ENCODE results near the gene SLC25A48. TPM values are rescaled to one million over a fixed set of nuclear protein-coding genes. Genes with fewer than 3 reads are reported as not detected.
A peak's percentile ranks its signal among the peaks of the same experiment; 100 is the strongest.

SLC25A48 gene
- total RNA-seq, 5 donors from 2014 or later (not counting 1 experiment from before 2014, with no cell fraction given) = not detected

- 9% methylated on average over 99 of the region's 99 CpGs for WGBS (ENCODE audit: insufficient coverage)
- Mint-ChIP-seq H3K4me1 (peaks cover 0 to 3% (median 0%) of the 10 kb centered on the region in 3 donors), H3K9me3 (no peaks in the 10 kb centered on the region), H3K4me3 (peak overlapping the region in 1 of 3 donors; percentile 55), H3K27ac (no peak overlapping the region), H3K27me3 (peaks cover 51 to 56% of the 10 kb centered on the region in 2 donors), H3K36me3 (no peaks in the 10 kb centered on the region)
- H3K36me3 ChIP-seq (ENCODE audit: control insufficient read depth in 2 of 2, extremely low read depth in 1 of 2, insufficient read depth in 1 of 2, low read length in 1 of 2) = no peaks in the 10 kb centered on the region
- POLR2A ChIA-PET = no interaction called here
- CTCF ChIA-PET = no interaction called here
- ATAC-seq (replicated peaks in 1 of 4) = peak in 1 of 4 experiments; percentile 20
- no peak for DNase-seq
- H3K9me3 ChIP-seq = no peaks in the 10 kb centered on the region
- no peaks in the 10 kb centered on the region for H3K4me1 ChIP-seq (ENCODE audit: control insufficient read depth in 1 of 2, extremely low read depth in 1 of 2, insufficient read depth in 2 of 2, low read length in 2 of 2)
- H3K27me3 ChIP-seq (replicated peaks in 1 of 2; ENCODE audit: control insufficient read depth in 2 of 2, extremely low read depth in 1 of 2, insufficient read depth in 2 of 2, low read length in 1 of 2) = peaks cover 24 to 25% of the 10 kb centered on the region in 2 experiments
- no peak overlapping the region for H3K4me3 ChIP-seq (ENCODE audit: control insufficient read depth in 1 of 2, extremely low read depth in 1 of 2, low read length in 1 of 2)
- no peak overlapping the region for H3K27ac ChIP-seq (ENCODE audit: low read length)
Measured at GRCh38 chr5:135930029-135930948, 95.8 kb downstream of the SLC25A48 start.

- no peak for DNase-seq
- Mint-ChIP-seq H3K9me3 (no peaks in the 10 kb centered on the region), H3K27me3 (peaks cover 50 to 55% of the 10 kb centered on the region in 2 donors), H3K4me3 (no peak overlapping the region), H3K27ac (no peak overlapping the region), H3K36me3 (no peaks in the 10 kb centered on the region), H3K4me1 (peaks cover 0 to 3% (median 0%) of the 10 kb centered on the region in 3 donors)
- Histone ChIP-seq H3K9me3 (no peaks in the 10 kb centered on the region), H3K4me1 (ENCODE audit: control insufficient read depth in 1 of 2, extremely low read depth in 1 of 2, insufficient read depth in 2 of 2, low read length in 2 of 2) (no peaks in the 10 kb centered on the region), H3K27me3 (replicated peaks in 1 of 2; ENCODE audit: control insufficient read depth in 2 of 2, extremely low read depth in 1 of 2, insufficient read depth in 2 of 2, low read length in 1 of 2) (peaks cover 24 to 25% of the 10 kb centered on the region in 2 experiments), H3K4me3 (ENCODE audit: control insufficient read depth in 1 of 2, extremely low read depth in 1 of 2, low read length in 1 of 2) (no peak overlapping the region), H3K27ac (ENCODE audit: low read length) (no peak overlapping the region), H3K36me3 (ENCODE audit: control insufficient read depth in 2 of 2, extremely low read depth in 1 of 2, insufficient read depth in 1 of 2, low read length in 1 of 2) (no peaks in the 10 kb centered on the region)
- ChIA-PET POLR2A (no interaction called here), CTCF (no interaction called here)
- 29% methylated on average over 6 of the region's 18 CpGs for WGBS (ENCODE audit: insufficient coverage)
- ATAC-seq (replicated peaks in 1 of 4) = no peak
Measured at GRCh38 chr5:135930949-135931295, 96.5 kb downstream of the SLC25A48 start.

GRCh38 chr5:135934939-135935338 is 100.5 kb downstream of the SLC25A48 start:
- no peaks in the 10 kb centered on the region for H3K36me3 ChIP-seq (ENCODE audit: control insufficient read depth in 2 of 2, extremely low read depth in 1 of 2, insufficient read depth in 1 of 2, low read length in 1 of 2)
- H3K27ac Mint-ChIP-seq = no peak overlapping the region
- no peaks in the 10 kb centered on the region for H3K9me3 Mint-ChIP-seq
- no peaks in the 10 kb centered on the region for H3K36me3 Mint-ChIP-seq
- peaks cover 0 to 3% (median 0%) of the 10 kb centered on the region in 3 donors for H3K4me1 Mint-ChIP-seq
- H3K27me3 Mint-ChIP-seq = peaks cover 21 to 26% of the 10 kb centered on the region in 2 donors
- H3K4me1 ChIP-seq (ENCODE audit: control insufficient read depth in 1 of 2, extremely low read depth in 1 of 2, insufficient read depth in 2 of 2, low read length in 2 of 2) = no peaks in the 10 kb centered on the region
- ATAC-seq (replicated peaks in 1 of 4) (no peak), DNase-seq (no peak)
- POLR2A ChIA-PET = no interaction called here
- CTCF ChIA-PET = no interaction called here
- peaks cover 17 to 19% of the 10 kb centered on the region in 2 experiments for H3K27me3 ChIP-seq (replicated peaks in 1 of 2; ENCODE audit: control insufficient read depth in 2 of 2, extremely low read depth in 1 of 2, insufficient read depth in 2 of 2, low read length in 1 of 2)
- H3K4me3 ChIP-seq (ENCODE audit: control insufficient read depth in 1 of 2, extremely low read depth in 1 of 2, low read length in 1 of 2) = no peak overlapping the region
- no peak overlapping the region for H3K4me3 Mint-ChIP-seq
- H3K27ac ChIP-seq (ENCODE audit: low read length) = no peak overlapping the region
- H3K9me3 ChIP-seq = no peaks in the 10 kb centered on the region
- 57% methylated on average over 1 of the region's 3 CpGs for WGBS (ENCODE audit: insufficient coverage)

GRCh38 chr5:135937245-135937911 is 102.9 kb downstream of the SLC25A48 start:
- H3K36me3 Mint-ChIP-seq = no peaks in the 10 kb centered on the region
- peaks cover 13 to 14% of the 10 kb centered on the region in 2 donors for H3K27me3 Mint-ChIP-seq
- H3K9me3 Mint-ChIP-seq = no peaks in the 10 kb centered on the region
- DNase-seq (no peak), ATAC-seq (replicated peaks in 1 of 4) (no peak)
- no peak overlapping the region for H3K27ac Mint-ChIP-seq
- no CpG with 5 or more reads among the region's 5 CpGs for WGBS (ENCODE audit: insufficient coverage)
- no peaks in the 10 kb centered on the region for H3K9me3 ChIP-seq
- no peaks in the 10 kb centered on the region for H3K4me1 Mint-ChIP-seq
- no peak overlapping the region for H3K4me3 ChIP-seq (ENCODE audit: control insufficient read depth in 1 of 2, extremely low read depth in 1 of 2, low read length in 1 of 2)
- H3K4me1 ChIP-seq (ENCODE audit: control insufficient read depth in 1 of 2, extremely low read depth in 1 of 2, insufficient read depth in 2 of 2, low read length in 2 of 2) = no peaks in the 10 kb centered on the region
- H3K4me3 Mint-ChIP-seq = no peak overlapping the region
- peaks cover 6 to 7% of the 10 kb centered on the region in 2 experiments for H3K27me3 ChIP-seq (replicated peaks in 1 of 2; ENCODE audit: control insufficient read depth in 2 of 2, extremely low read depth in 1 of 2, insufficient read depth in 2 of 2, low read length in 1 of 2)
- ChIA-PET CTCF (no interaction called here), POLR2A (no interaction called here)
- H3K27ac ChIP-seq (ENCODE audit: low read length) = no peak overlapping the region
- H3K36me3 ChIP-seq (ENCODE audit: control insufficient read depth in 2 of 2, extremely low read depth in 1 of 2, insufficient read depth in 1 of 2, low read length in 1 of 2) = no peaks in the 10 kb centered on the region

Other genes starting within 250 kb of the SLC25A48 start
- gene IL9, start 61.2 kb downstream of the SLC25A48 start, total RNA-seq = not detected
- gene LECT2, start 120.3 kb downstream of the SLC25A48 start, total RNA-seq = not detected
- 1 to 10 TPM; 1.9 to 5.1 (median 2.9) TPM for gene TGFBI, start 194.3 kb downstream of the SLC25A48 start, total RNA-seq

Measured in T-cell (primary cell).